GM12864 (cell line): ENCODE results near the gene C1orf167.

Experiments used
- DNase-seq: peaks from one replicate; pipeline ENCODE4 v3.0.0-alpha.2; 2011; ENCODE audit warnings: low read depth
- H3K4me3 ChIP-seq: 2 replicates; pipeline ENCODE4 v1.5.1; 2011; ENCODE audit warnings: mild to moderate bottlenecking, low read depth, low read length, control low read depth
- CTCF ChIP-seq: IDR thresholded peaks from 2 replicates; pipeline ENCODE4 v1.5.1; 2011; ENCODE audit warnings: low read depth, mild to moderate bottlenecking, moderate library complexity, low read length, control low read depth, inconsistent platforms; ENCODE audit errors: missing control alignments

C1orf167 gene

GRCh38 chr1:11784256-11784992 is 22.4 kb downstream of the C1orf167 start:
- H3K4me3 ChIP-seq = no peak overlapping the region
- no peak for TF ChIP-seq CTCF
- DNase-seq = no peak

GRCh38 chr1:11784993-11785769 is 23.2 kb downstream of the C1orf167 start:
- no peak for DNase-seq
- no peak overlapping the region for H3K4me3 ChIP-seq
- peak; percentile 94 for TF ChIP-seq CTCF

GRCh38 chr1:11786168-11786567 is 24.2 kb downstream of the C1orf167 start:
- no peak for TF ChIP-seq CTCF
- no peak overlapping the region for H3K4me3 ChIP-seq

GRCh38 chr1:11787251-11787803 is 25.3 kb downstream of the C1orf167 start:
- TF ChIP-seq CTCF = no peak
- DNase-seq = no peak
- no peak overlapping the region for H3K4me3 ChIP-seq

More at GRCh38 chr1:11786168-11786567, 24.2 kb downstream of the C1orf167 start:
- no peak for DNase-seq

GRCh38 chr1:11787804-11788436 is 25.9 kb downstream of the C1orf167 start:
- no peak for TF ChIP-seq CTCF
- DNase-seq = no peak
- H3K4me3 ChIP-seq = no peak overlapping the region

GRCh38 chr1:11788549-11789053 is 26.6 kb downstream of the C1orf167 start:
- no peak for TF ChIP-seq CTCF
- no peak for DNase-seq
- no peak overlapping the region for H3K4me3 ChIP-seq
